Muscle layer of colon (tissue), 2 donors: ENCODE data around the gene GDE1.
A peak's percentile ranks its signal among the peaks of the same experiment; 100 is the strongest.

Experiments used
- H3K27ac ChIP-seq: one replicate; pipeline ENCODE4 v1.7.0; 2013; ENCODE audit warnings: low read depth, mild to moderate bottlenecking, low read length, moderate library complexity
- H3K27me3 ChIP-seq, 2 donors: one replicate each; pipeline ENCODE4 v1.7.0; 2013; ENCODE audit warnings: low read length in 2 of 2, mild to moderate bottlenecking in 2 of 2; ENCODE audit not compliant: insufficient read depth in 2 of 2, control insufficient read depth in 1 of 2
- H3K36me3 ChIP-seq: one replicate; pipeline ENCODE4 v1.7.0; 2013; ENCODE audit warnings: mild to moderate bottlenecking, low read length; ENCODE audit not compliant: insufficient read depth
- H3K4me1 ChIP-seq: one replicate; pipeline ENCODE4 v1.7.0; 2013; ENCODE audit warnings: mild to moderate bottlenecking, low read length; ENCODE audit not compliant: insufficient read depth
- H3K4me3 ChIP-seq, 2 donors: one replicate each; pipeline ENCODE4 v1.7.0; 2013; ENCODE audit warnings: low read length in 2 of 2, low read depth in 1 of 2, mild to moderate bottlenecking in 1 of 2, moderate library complexity in 1 of 2
- H3K9ac ChIP-seq: one replicate; pipeline ENCODE4 v1.7.0; 2013; ENCODE audit warnings: low read length
- H3K9me3 ChIP-seq: one replicate; pipeline ENCODE4 v1.7.0; 2013; ENCODE audit warnings: mild to moderate bottlenecking, low read length
- donor health status: abdominal sarcoma.
- donor health status: Adenocarcinoma of cecum.

The GDE1 gene

GRCh38 chr16:19521471-19522396 lies at the start of gene GDE1:
Gene GDE1, minus strand, starts transcription at chr16:19522098. Its CDS starts 134 bp downstream, at chr16:19521964.
- peaks cover 44% of the 10 kb centered on the region for H3K4me1 ChIP-seq
- peaks cover 4% of the 10 kb centered on the region for H3K36me3 ChIP-seq
- H3K9me3 ChIP-seq: no peaks in the 10 kb centered on the region
- H3K4me3 ChIP-seq: peak within 1 kb of the TSS; percentile 76 to 77
- H3K9ac ChIP-seq: peak within 1 kb of the TSS; percentile 88
- no peaks in the 10 kb centered on the region for H3K27me3 ChIP-seq
- H3K27ac ChIP-seq: peak within 1 kb of the TSS; percentile 93

GRCh38 chr16:19567560-19567959 lies 45.7 kb upstream of the GDE1 start:
- H3K4me3 ChIP-seq: no peak overlapping the region
- no peaks in the 10 kb centered on the region for H3K27me3 ChIP-seq
- no peak overlapping the region for H3K9ac ChIP-seq
- H3K36me3 ChIP-seq: peaks cover 42% of the 10 kb centered on the region
- H3K27ac ChIP-seq: no peak overlapping the region
- H3K4me1 ChIP-seq: no peaks in the 10 kb centered on the region
- no peaks in the 10 kb centered on the region for H3K9me3 ChIP-seq

GRCh38 chr16:19566362-19566761 lies 44.5 kb upstream of the GDE1 start:
- no peaks in the 10 kb centered on the region for H3K4me1 ChIP-seq
- H3K9me3 ChIP-seq: no peaks in the 10 kb centered on the region
- H3K9ac ChIP-seq: no peak overlapping the region
- no peak overlapping the region for H3K4me3 ChIP-seq
- no peaks in the 10 kb centered on the region for H3K27me3 ChIP-seq
- H3K27ac ChIP-seq: no peak overlapping the region
- H3K36me3 ChIP-seq: peaks cover 42% of the 10 kb centered on the region

- Histone ChIP-seq H3K27ac (no peak overlapping the region), H3K9me3 (no peaks in the 10 kb centered on the region), H3K36me3 (peaks cover 24% of the 10 kb centered on the region), H3K27me3 (no peaks in the 10 kb centered on the region), H3K9ac (no peak overlapping the region), H3K4me1 (no peaks in the 10 kb centered on the region), H3K4me3 (no peak overlapping the region)
Measured at GRCh38 chr16:19563377-19563776, 41.5 kb upstream of the GDE1 start.

- Histone ChIP-seq H3K9ac (no peak overlapping the region), H3K4me1 (peaks cover 9% of the 10 kb centered on the region), H3K4me3 (no peak overlapping the region), H3K27me3 (no peaks in the 10 kb centered on the region), H3K27ac (no peak overlapping the region), H3K9me3 (no peaks in the 10 kb centered on the region), H3K36me3 (peaks cover 4% of the 10 kb centered on the region)
Measured at GRCh38 chr16:19560078-19560477, 38.2 kb upstream of the GDE1 start.

GRCh38 chr16:19559242-19559910 lies 37.5 kb upstream of the GDE1 start:
- no peak overlapping the region for H3K9ac ChIP-seq
- no peaks in the 10 kb centered on the region for H3K27me3 ChIP-seq
- H3K4me3 ChIP-seq: no peak overlapping the region
- no peaks in the 10 kb centered on the region for H3K9me3 ChIP-seq
- peaks cover 9% of the 10 kb centered on the region for H3K4me1 ChIP-seq
- no peaks in the 10 kb centered on the region for H3K36me3 ChIP-seq
- H3K27ac ChIP-seq: no peak overlapping the region

- Histone ChIP-seq H3K27ac (peak overlapping the region; percentile 74), H3K4me1 (peaks cover 9% of the 10 kb centered on the region), H3K9me3 (no peaks in the 10 kb centered on the region), H3K4me3 (peak overlapping the region; percentile 57 to 79), H3K27me3 (no peaks in the 10 kb centered on the region), H3K36me3 (peaks cover 5% of the 10 kb centered on the region), H3K9ac (peak overlapping the region; percentile 89)
Measured at GRCh38 chr16:19555938-19556771, 34.3 kb upstream of the GDE1 start.

- Histone ChIP-seq H3K9me3 (no peaks in the 10 kb centered on the region), H3K4me3 (peak within 1 kb of the TSS; percentile 79 to 81), H3K4me1 (peaks cover 9% of the 10 kb centered on the region), H3K9ac (peak within 1 kb of the TSS; percentile 89), H3K36me3 (peaks cover 7% of the 10 kb centered on the region), H3K27me3 (no peaks in the 10 kb centered on the region), H3K27ac (peak within 1 kb of the TSS; percentile 74)
Measured at GRCh38 chr16:19555186-19555937, 33.5 kb upstream of the GDE1 start, which contains the start of gene VPS35L. Gene VPS35L, plus strand, starts transcription at chr16:19555703. Its CDS starts 27 bp downstream, at chr16:19555730.

- Histone ChIP-seq H3K36me3 (peaks cover 31% of the 10 kb centered on the region), H3K4me1 (no peaks in the 10 kb centered on the region), H3K27me3 (no peaks in the 10 kb centered on the region), H3K4me3 (no peak overlapping the region), H3K9me3 (no peaks in the 10 kb centered on the region), H3K27ac (no peak overlapping the region), H3K9ac (no peak overlapping the region)
Measured at GRCh38 chr16:19549673-19550072, 27.8 kb upstream of the GDE1 start.

- H3K27ac ChIP-seq: no peak overlapping the region
Measured at GRCh38 chr16:19548144-19548543, 26.2 kb upstream of the GDE1 start.

More at GRCh38 chr16:19548144-19548543, 26.2 kb upstream of the GDE1 start:
- Histone ChIP-seq H3K36me3 (peaks cover 31% of the 10 kb centered on the region), H3K9me3 (no peaks in the 10 kb centered on the region), H3K9ac (no peak overlapping the region), H3K4me1 (no peaks in the 10 kb centered on the region), H3K27me3 (no peaks in the 10 kb centered on the region), H3K4me3 (no peak overlapping the region)
